HepG2 (cell line): ENCODE measurements around the gene TAS2R4. TPM values are rescaled to one million over a fixed set of nuclear protein-coding genes. Genes with fewer than 3 reads are reported as not detected.

Experiments used
- ATAC-seq: fragments of 200-7000 bp; cut with Tn5 transposase; 3 replicates; pipeline ENCODE4 v1.9.1; 2020; ENCODE audit warnings: mild to moderate bottlenecking, moderate library complexity
- BruUV-seq: library from RNA; stranded (reverse); fragments of 400-500 nt; replicated peaks from 2 replicates; lab custom pipeline; 2021; lab: Mats Ljungman, UMichigan
- CTCF ChIA-PET: fragments of 300-600 bp; formaldehyde crosslinking; extraction: SDS; loops from one replicate; lab custom pipeline; 2021; ENCODE audit warnings: low total read pairs, inconsistent platforms, low intra/inter-chr PET ratio; lab: Yijun Ruan, JAX
- POLR2A ChIA-PET: fragments of 350-600 bp; sonication (Branson Sonifier 250); formaldehyde crosslinking; loops from one replicate; lab custom pipeline; 2020; ENCODE audit warnings: antibody characterized with exemption, inconsistent platforms; lab: Yijun Ruan, JAX
- DNase-seq: peaks from one replicate; pipeline ENCODE4 v3.0.0-alpha.2; 2015; ENCODE audit warnings: low spot score
- FAIRE-seq: peaks from 3 replicates; lab custom pipeline; 2011; peaks lifted over from hg19 to GRCh38; lab: Jason Lieb, UNC
- H2AFZ ChIP-seq: one replicate; pipeline ENCODE4 v1.6.1; 2011; ENCODE audit warnings: low read length, inconsistent platforms
- H3K27ac ChIP-seq: fragments of 300-600 bp; 3 replicates; pipeline ENCODE4 v1.8.0; 2011; ENCODE audit warnings: mixed run types, mild to moderate bottlenecking, mixed read lengths, low read length, inconsistent platforms; ENCODE audit not compliant: insufficient read depth; ENCODE audit errors: extremely low read length
- H3K27me3 ChIP-seq, 2 experiments: fragments of 200-600 bp in 1 of 2; 2 replicates in 1 of 2; 3 replicates in 1 of 2; pipeline versions ENCODE4 v1.6.0 to v1.8.0; 2011; ENCODE audit warnings: low read length in 2 of 2, mild to moderate bottlenecking in 2 of 2, moderate library complexity in 2 of 2, inconsistent platforms in 1 of 2; ENCODE audit not compliant: insufficient read depth in 2 of 2, control insufficient read depth in 1 of 2
- H3K36me3 ChIP-seq, 2 experiments: fragments of 200-600 bp in 1 of 2; replicated peaks in 1 of 2; 2 replicates in 1 of 2; 3 replicates in 1 of 2; pipeline versions ENCODE4 v1.5.1 to v1.8.0; 2011; ENCODE audit warnings: low read length in 2 of 2, inconsistent platforms in 1 of 2; ENCODE audit not compliant: insufficient read depth in 2 of 2, control insufficient read depth in 1 of 2
- H3K4me1 ChIP-seq: 2 replicates; pipeline ENCODE4 v1.5.1; 2012; ENCODE audit warnings: low read length, inconsistent platforms; ENCODE audit not compliant: insufficient read depth
- H3K4me2 ChIP-seq: 2 replicates; pipeline ENCODE4 v1.6.0; 2011; ENCODE audit warnings: low read depth, low read length, inconsistent platforms
- H3K4me3 ChIP-seq, 3 experiments: fragments of 200-600 bp in 1 of 3; sonication (generic), shearing (Covaris generic) in 1 of 3; replicated peaks in 1 of 3; 2 replicates each; pipeline ENCODE4 v1.5.1; 2011 to 2016; ENCODE audit warnings: low read length in 3 of 3, inconsistent platforms in 2 of 3, low read depth in 2 of 3, mild to moderate bottlenecking in 2 of 3, control low read depth in 1 of 3, mixed read lengths in 1 of 3; ENCODE audit not compliant: insufficient read depth in 1 of 3
- H3K79me2 ChIP-seq: one replicate; pipeline ENCODE4 v1.6.1; 2011; ENCODE audit warnings: low read length, inconsistent platforms; ENCODE audit not compliant: insufficient read depth
- H3K9ac ChIP-seq: 2 replicates; pipeline ENCODE4 v1.6.0; 2011; ENCODE audit warnings: mild to moderate bottlenecking, low read depth, low read length, inconsistent platforms; ENCODE audit not compliant: insufficient read depth
- H3K9me3 ChIP-seq: 2 replicates; pipeline ENCODE4 v1.5.1; 2012; ENCODE audit warnings: mild to moderate bottlenecking, low read length
- H4K20me1 ChIP-seq: 2 replicates; pipeline ENCODE4 v1.6.0; 2011; ENCODE audit warnings: inconsistent platforms, mild to moderate bottlenecking, low read length, moderate library complexity; ENCODE audit not compliant: insufficient read depth
- HINFP ChIP-seq: sonication (generic); formaldehyde crosslinking; IDR thresholded peaks from 2 replicates; pipeline ENCODE4 v1.4.0; 2020; ENCODE audit warnings: low read depth, mild to moderate bottlenecking, missing genetic modification reagents
- PHF8 ChIP-seq: sonication (generic); formaldehyde crosslinking; IDR thresholded peaks from 2 replicates; pipeline ENCODE4 v1.5.0; 2020; ENCODE audit warnings: missing genetic modification reagents
- PPARG ChIP-seq: conservative IDR thresholded peaks from 2 replicates; pipeline ENCODE4 v1.6.1; 2016; ENCODE audit warnings: missing biosample characterization, missing genetic modification reagents
- SATB2 ChIP-seq: sonication (generic); formaldehyde crosslinking; IDR thresholded peaks from 2 replicates; pipeline ENCODE4 v1.5.0; 2020; ENCODE audit warnings: missing genetic modification reagents
- SIX4 ChIP-seq: sonication (generic); formaldehyde crosslinking; IDR thresholded peaks from 2 replicates; pipeline ENCODE4 v1.4.0; 2020; ENCODE audit warnings: missing genetic modification reagents
- SRSF1 ChIP-seq: fragments of 200-400 bp; formaldehyde crosslinking; optimal IDR thresholded peaks from 2 replicates; pipeline ENCODE3; 2017; ENCODE audit warnings: mild to moderate bottlenecking, low read depth, low read length, moderate library complexity
- TEAD3 ChIP-seq: optimal IDR thresholded peaks from 2 replicates; pipeline ENCODE3; 2016; ENCODE audit warnings: borderline replicate concordance
- ZGPAT ChIP-seq: IDR thresholded peaks from 2 replicates; pipeline ENCODE4 v1.6.1; 2016; ENCODE audit warnings: mild to moderate bottlenecking
- ZNF431 ChIP-seq: sonication (generic); formaldehyde crosslinking; IDR thresholded peaks from 2 replicates; pipeline ENCODE4 v1.9.0; 2022; ENCODE audit warnings: missing genetic modification reagents, low read depth, mild to moderate bottlenecking, borderline replicate concordance
- ZNF451 ChIP-seq: sonication (generic); formaldehyde crosslinking; IDR thresholded peaks from 2 replicates; pipeline ENCODE4 v1.5.0; 2020; ENCODE audit warnings: mild to moderate bottlenecking, missing genetic modification reagents
- ZNF549 ChIP-seq: sonication (generic); formaldehyde crosslinking; IDR thresholded peaks from 2 replicates; pipeline ENCODE4 v1.5.0; 2020; ENCODE audit warnings: missing genetic modification reagents
- ZNF598 ChIP-seq: sonication (generic); formaldehyde crosslinking; IDR thresholded peaks from 2 replicates; pipeline ENCODE4 v1.5.1; 2020; ENCODE audit warnings: mild to moderate bottlenecking, missing genetic modification reagents, borderline replicate concordance
- ZNF703 ChIP-seq: sonication (generic); formaldehyde crosslinking; IDR thresholded peaks from 2 replicates; pipeline ENCODE4 v1.5.1; 2020; ENCODE audit warnings: missing genetic modification reagents, mild to moderate bottlenecking, moderate library complexity, borderline replicate concordance
- WGBS: methylation state at CpG from one replicate; pipeline ENCODE4 v1.1.6; 2017; ENCODE audit warnings: low lambda C conversion rate; 5-methylcytosine and 5-hydroxymethylcytosine counted together
- in situ Hi-C: cut with HindIII; loops from 2 replicates; pipeline ENCODE4 v1.10.0; 2017; ENCODE audit warnings: low pct_unique_long_range_greater_than_20kb; ENCODE audit not compliant: extremely low pct_ligation_motif_present
- intact Hi-C: fragments of 100-400 bp; cut with micrococcal nuclease; formaldehyde crosslinking; loops from one replicate; pipeline ENCODE4 v1.10.0; 2022; ENCODE audit not compliant: unreplicated experiment
- polyA plus RNA-seq, 8 experiments: library from polyadenylated mRNA; depleted of rRNA in 3 of 8; stranded (reverse) in 7 of 8; unstranded in 1 of 8; fragments of >200 nt; fragmentation: Illumina TruSeq in 4 of 8; extraction: Trizol in 4 of 8; gene quantifications; 2 replicates each; pipeline versions ENCODE4 v1.2.1 to v1.2.3, GENCODE V29; 2011 to 2016; ENCODE audit warnings: low read depth in 4 of 8, missing spikeins in 1 of 8, mixed read lengths in 1 of 8; ENCODE audit not compliant: insufficient read depth in 1 of 8
- total RNA-seq, 5 experiments: library from RNA; depleted of rRNA; stranded (reverse); fragments of >200 nt; fragmentation: Illumina TruSeq; extraction: Trizol; gene quantifications; 2 replicates each; pipeline ENCODE4 v1.2.3, GENCODE V29; 2016; ENCODE audit warnings: low read depth in 1 of 5

Gene TAS2R4
- total and polyA plus RNA-seq, 2 of the 13 experiments (the other 11 are each of a cell fraction or from before 2014, with no cell fraction given): 0.71 to 0.80 TPM

- TF ChIP-seq HINFP (CRISPR knock-in tag): no peak
- no peak for TF ChIP-seq PPARG (CRISPR knock-in tag)
- TF ChIP-seq ZNF598 (CRISPR knock-in tag): no peak
- no peak for TF ChIP-seq SRSF1
- in situ Hi-C loops: no loop called here
- H3K27me3 ChIP-seq: no peaks in the 10 kb centered on the region; a peak in 1 of 5 replicates
- H2AFZ ChIP-seq: no peak overlapping the region
- H3K27ac ChIP-seq: no peak overlapping the region
- CTCF ChIA-PET: no interaction called here
- H3K4me3 ChIP-seq: no peak overlapping the region
- intact Hi-C loops: no loop called here
- no peak overlapping the region for H3K4me2 ChIP-seq
- H3K79me2 ChIP-seq: peaks cover 32% of the 10 kb centered on the region
- H4K20me1 ChIP-seq: no peaks in the 10 kb centered on the region
- WGBS: 75% methylated on average over 1 of the region's 1 CpG
- H3K9ac ChIP-seq: no peak overlapping the region
- H3K9me3 ChIP-seq: no peaks in the 10 kb centered on the region
- no TSS peak for BruUV-seq
- peaks cover 20 to 61% of the 10 kb centered on the region in 2 experiments for H3K36me3 ChIP-seq
- peaks cover 23% of the 10 kb centered on the region for H3K4me1 ChIP-seq
- POLR2A ChIA-PET: no interaction called here
- FAIRE-seq (no peak), ATAC-seq (no peak), DNase-seq (no peak)
These were observed 34.2 kb upstream of the TAS2R4 start for GRCh38 chr7:141742229-141742628.

- ATAC-seq (no peak), FAIRE-seq (no peak), DNase-seq (no peak)
- no TSS peak for BruUV-seq
- H3K36me3 ChIP-seq: peaks cover 20 to 70% of the 10 kb centered on the region in 2 experiments
- no peak overlapping the region for H2AFZ ChIP-seq
- intact Hi-C loops: no loop called here
- peaks cover 21% of the 10 kb centered on the region for H3K79me2 ChIP-seq
- 94% methylated on average over 2 of the region's 2 CpGs for WGBS
- ChIA-PET CTCF (no interaction called here), POLR2A (no interaction called here)
- H3K27me3 ChIP-seq: no peaks in the 10 kb centered on the region
- H3K27ac ChIP-seq: no peak overlapping the region
- no peak overlapping the region for H3K4me2 ChIP-seq
- peaks cover 21% of the 10 kb centered on the region for H3K4me1 ChIP-seq
- no peaks in the 10 kb centered on the region for H4K20me1 ChIP-seq
- H3K9ac ChIP-seq: no peak overlapping the region
- in situ Hi-C loops: no loop called here
- H3K4me3 ChIP-seq: no peak overlapping the region
- H3K9me3 ChIP-seq: no peaks in the 10 kb centered on the region
- no peak for TF ChIP-seq SIX4 (CRISPR knock-in tag)
- TF ChIP-seq ZNF598 (CRISPR knock-in tag): no peak
- TF ChIP-seq ZNF431 (CRISPR knock-in tag): no peak
- no peak for TF ChIP-seq SATB2 (CRISPR knock-in tag)
- no peak for TF ChIP-seq ZGPAT (CRISPR knock-in tag)
- TF ChIP-seq ZNF703 (CRISPR knock-in tag): no peak
- TF ChIP-seq PHF8: no peak
- no peak for TF ChIP-seq ZNF549 (CRISPR knock-in tag)
- TF ChIP-seq TEAD3 (CRISPR knock-in tag): no peak
- no peak for TF ChIP-seq ZNF451 (CRISPR knock-in tag)
These were observed 32.3 kb upstream of the TAS2R4 start for GRCh38 chr7:141744131-141744530.
